Thyroid gland (tissue), 4 donors: Measurements from ENCODE around the gene FXR2.

Experiments used
- CTCF ChIP-seq, 6 experiments: fragments of 200-600 bp in 3 of 6; fragments of 450-650 bp in 3 of 6; sonication (generic) in 3 of 6; IDR thresholded peaks; one replicate each; pipeline ENCODE4 v1.5.1; 2016 to 2019; ENCODE audit warnings: antibody characterized with exemption in 6 of 6, mild to moderate bottlenecking in 2 of 6, inconsistent platforms in 1 of 6, moderate library complexity in 1 of 6
- POLR2A ChIP-seq, 2 donors: fragments of 450-650 bp; IDR thresholded peaks; one replicate each; pipeline ENCODE4 v1.6.1; 2017; ENCODE audit warnings: antibody characterized with exemption in 2 of 2, mild to moderate bottlenecking in 2 of 2, moderate library complexity in 1 of 2

DNA sequence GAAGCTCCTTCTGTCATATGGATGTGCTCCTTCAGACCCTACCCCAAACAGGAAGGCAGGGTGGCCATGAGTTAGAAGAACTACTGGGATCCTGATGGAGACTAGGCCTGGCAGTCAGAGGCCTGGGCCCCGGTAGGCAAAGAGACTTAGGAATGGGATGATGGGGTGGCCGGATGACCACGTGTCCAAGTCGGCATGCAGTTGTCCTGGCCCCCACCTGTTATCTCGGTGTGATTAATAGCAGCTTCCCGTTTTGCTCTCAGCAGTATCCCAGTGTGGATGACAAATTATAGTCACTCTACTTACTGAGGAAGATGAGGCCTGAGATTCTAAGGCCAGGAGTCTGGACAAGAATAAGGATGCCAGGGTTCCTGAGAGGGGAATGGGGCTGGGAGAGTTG, 64.4 kb downstream of the FXR2 start:
- no peak for TF ChIP-seq CTCF (IDR thresholded peaks at IDR 0.05)
- TF ChIP-seq POLR2A (IDR thresholded peaks at IDR 0.05) = no peak
